HepG2 (cell line): Measurements from ENCODE around the gene AUTS2. TPM values are rescaled to one million over a fixed set of nuclear protein-coding genes. Genes with fewer than 3 reads are reported as not detected.

Experiments used
- ATAC-seq: fragments of 200-7000 bp; cut with Tn5 transposase; 3 replicates; pipeline ENCODE4 v1.9.1; 2020; ENCODE audit warnings: mild to moderate bottlenecking, moderate library complexity
- BruUV-seq: library from RNA; stranded (reverse); fragments of 400-500 nt; replicated peaks from 2 replicates; lab custom pipeline; 2021; lab: Mats Ljungman, UMichigan
- CTCF ChIA-PET: fragments of 300-600 bp; formaldehyde crosslinking; extraction: SDS; loops from one replicate; lab custom pipeline; 2021; ENCODE audit warnings: low total read pairs, inconsistent platforms, low intra/inter-chr PET ratio; lab: Yijun Ruan, JAX
- POLR2A ChIA-PET: fragments of 350-600 bp; sonication (Branson Sonifier 250); formaldehyde crosslinking; loops from one replicate; lab custom pipeline; 2020; ENCODE audit warnings: antibody characterized with exemption, inconsistent platforms; lab: Yijun Ruan, JAX
- DNase-seq: peaks from one replicate; pipeline ENCODE4 v3.0.0-alpha.2; 2015; ENCODE audit warnings: low spot score
- FAIRE-seq: peaks from 3 replicates; lab custom pipeline; 2011; peaks lifted over from hg19 to GRCh38; lab: Jason Lieb, UNC
- H2AFZ ChIP-seq: one replicate; pipeline ENCODE4 v1.6.1; 2011; ENCODE audit warnings: low read length, inconsistent platforms
- H3K27ac ChIP-seq: fragments of 300-600 bp; 3 replicates; pipeline ENCODE4 v1.8.0; 2011; ENCODE audit warnings: mixed run types, mild to moderate bottlenecking, mixed read lengths, low read length, inconsistent platforms; ENCODE audit not compliant: insufficient read depth; ENCODE audit errors: extremely low read length
- H3K27me3 ChIP-seq, 2 experiments: fragments of 200-600 bp in 1 of 2; 2 replicates in 1 of 2; 3 replicates in 1 of 2; pipeline versions ENCODE4 v1.6.0 to v1.8.0; 2011; ENCODE audit warnings: low read length in 2 of 2, mild to moderate bottlenecking in 2 of 2, moderate library complexity in 2 of 2, inconsistent platforms in 1 of 2; ENCODE audit not compliant: insufficient read depth in 2 of 2, control insufficient read depth in 1 of 2
- H3K36me3 ChIP-seq, 2 experiments: fragments of 200-600 bp in 1 of 2; replicated peaks in 1 of 2; 2 replicates in 1 of 2; 3 replicates in 1 of 2; pipeline versions ENCODE4 v1.5.1 to v1.8.0; 2011; ENCODE audit warnings: low read length in 2 of 2, inconsistent platforms in 1 of 2; ENCODE audit not compliant: insufficient read depth in 2 of 2, control insufficient read depth in 1 of 2
- H3K4me1 ChIP-seq: 2 replicates; pipeline ENCODE4 v1.5.1; 2012; ENCODE audit warnings: low read length, inconsistent platforms; ENCODE audit not compliant: insufficient read depth
- H3K4me2 ChIP-seq: 2 replicates; pipeline ENCODE4 v1.6.0; 2011; ENCODE audit warnings: low read depth, low read length, inconsistent platforms
- H3K4me3 ChIP-seq, 3 experiments: fragments of 200-600 bp in 1 of 3; sonication (generic), shearing (Covaris generic) in 1 of 3; replicated peaks in 1 of 3; 2 replicates each; pipeline ENCODE4 v1.5.1; 2011 to 2016; ENCODE audit warnings: low read length in 3 of 3, inconsistent platforms in 2 of 3, low read depth in 2 of 3, mild to moderate bottlenecking in 2 of 3, control low read depth in 1 of 3, mixed read lengths in 1 of 3; ENCODE audit not compliant: insufficient read depth in 1 of 3
- H3K79me2 ChIP-seq: one replicate; pipeline ENCODE4 v1.6.1; 2011; ENCODE audit warnings: low read length, inconsistent platforms; ENCODE audit not compliant: insufficient read depth
- H3K9ac ChIP-seq: 2 replicates; pipeline ENCODE4 v1.6.0; 2011; ENCODE audit warnings: mild to moderate bottlenecking, low read depth, low read length, inconsistent platforms; ENCODE audit not compliant: insufficient read depth
- H3K9me3 ChIP-seq: 2 replicates; pipeline ENCODE4 v1.5.1; 2012; ENCODE audit warnings: mild to moderate bottlenecking, low read length
- H4K20me1 ChIP-seq: 2 replicates; pipeline ENCODE4 v1.6.0; 2011; ENCODE audit warnings: inconsistent platforms, mild to moderate bottlenecking, low read length, moderate library complexity; ENCODE audit not compliant: insufficient read depth
- ADNP ChIP-seq: sonication (generic); formaldehyde crosslinking; IDR thresholded peaks from 2 replicates; pipeline ENCODE4 v1.4.0; 2020; ENCODE audit warnings: missing genetic modification reagents
- HNRNPLL ChIP-seq: fragments of 200-400 bp; formaldehyde crosslinking; IDR thresholded peaks from 2 replicates; pipeline ENCODE4 v1.6.1; 2017; ENCODE audit warnings: mild to moderate bottlenecking, low read depth, low read length; ENCODE audit not compliant: poor library complexity, severe bottlenecking
- NFKBIZ ChIP-seq: IDR thresholded peaks from 2 replicates; pipeline ENCODE4 v1.6.1; 2018; ENCODE audit warnings: missing genetic modification reagents, missing compliant biosample characterization
- RARA ChIP-seq: IDR thresholded peaks from 2 replicates; pipeline ENCODE4 v1.6.1; 2016; ENCODE audit warnings: missing genetic modification reagents, missing compliant biosample characterization
- RXRA ChIP-seq: sonication (generic); formaldehyde crosslinking; IDR thresholded peaks from 2 replicates; pipeline ENCODE4 v1.5.1; 2020; ENCODE audit warnings: missing genetic modification reagents
- RXRB ChIP-seq: IDR thresholded peaks from 2 replicates; pipeline ENCODE4 v1.6.1; 2016; ENCODE audit warnings: borderline replicate concordance, missing genetic modification reagents, missing compliant biosample characterization
- TCF7L2 ChIP-seq: IDR thresholded peaks from 2 replicates; pipeline ENCODE4 v1.6.1; 2011; ENCODE audit warnings: mild to moderate bottlenecking, low read depth, low read length, moderate library complexity
- ZNF543 ChIP-seq: sonication (generic); formaldehyde crosslinking; IDR thresholded peaks from 2 replicates; pipeline ENCODE4 v1.4.0; 2020; ENCODE audit warnings: mild to moderate bottlenecking, missing genetic modification reagents
- WGBS: methylation state at CpG from one replicate; pipeline ENCODE4 v1.1.6; 2017; ENCODE audit warnings: low lambda C conversion rate; 5-methylcytosine and 5-hydroxymethylcytosine counted together
- in situ Hi-C: cut with HindIII; loops from 2 replicates; pipeline ENCODE4 v1.10.0; 2017; ENCODE audit warnings: low pct_unique_long_range_greater_than_20kb; ENCODE audit not compliant: extremely low pct_ligation_motif_present
- intact Hi-C: fragments of 100-400 bp; cut with micrococcal nuclease; formaldehyde crosslinking; loops from one replicate; pipeline ENCODE4 v1.10.0; 2022; ENCODE audit not compliant: unreplicated experiment
- polyA plus RNA-seq, 8 experiments: library from polyadenylated mRNA; depleted of rRNA in 3 of 8; stranded (reverse) in 7 of 8; unstranded in 1 of 8; fragments of >200 nt; fragmentation: Illumina TruSeq in 4 of 8; extraction: Trizol in 4 of 8; gene quantifications; 2 replicates each; pipeline versions ENCODE4 v1.2.1 to v1.2.3, GENCODE V29; 2011 to 2016; ENCODE audit warnings: low read depth in 4 of 8, missing spikeins in 1 of 8, mixed read lengths in 1 of 8; ENCODE audit not compliant: insufficient read depth in 1 of 8
- total RNA-seq, 5 experiments: library from RNA; depleted of rRNA; stranded (reverse); fragments of >200 nt; fragmentation: Illumina TruSeq; extraction: Trizol; gene quantifications; 2 replicates each; pipeline ENCODE4 v1.2.3, GENCODE V29; 2016; ENCODE audit warnings: low read depth in 1 of 5
- TF ChIP-seq, protein P1 (sequence below): sonication (generic); formaldehyde crosslinking; IDR thresholded peaks from 2 replicates; pipeline ENCODE4 v1.4.0; 2020; ENCODE audit warnings: missing genetic modification reagents

AUTS2 gene
- total and polyA plus RNA-seq, 2 of the 13 experiments (the other 11 are each of a cell fraction or from before 2014, with no cell fraction given) = 0.38 TPM; not detected in 1

- peak overlapping the region; percentile 60 to 70 (median 62); a peak in 4 of 6 replicates for H3K4me3 ChIP-seq
- H2AFZ ChIP-seq = no peak overlapping the region
- H3K27me3 ChIP-seq = peaks cover 0 to 38% of the 10 kb centered on the region in 2 experiments; a peak in 4 of 5 replicates
- ChIA-PET CTCF (no interaction called here), POLR2A (no interaction called here)
- no peaks in the 10 kb centered on the region for H3K36me3 ChIP-seq
- no peak overlapping the region for H3K9ac ChIP-seq
- H3K27ac ChIP-seq = no peak overlapping the region
- 3% methylated on average over 27 of the region's 61 CpGs for WGBS
- no peak for FAIRE-seq
- BruUV-seq = no TSS peak
- no peaks in the 10 kb centered on the region for H3K79me2 ChIP-seq
- intact Hi-C loops = no loop called here
- in situ Hi-C loops = no loop called here
- H3K9me3 ChIP-seq = no peaks in the 10 kb centered on the region
- peak overlapping the region; percentile 70 for H3K4me2 ChIP-seq
- no peak for TF ChIP-seq ZNF543 (CRISPR knock-in tag)
- peak; percentile 64 for TF ChIP-seq HNRNPLL
- H3K4me1 ChIP-seq = peaks cover 18% of the 10 kb centered on the region
- peak; percentile 25; the same call in 2 of the 3 replicates for ATAC-seq
- H4K20me1 ChIP-seq = no peaks in the 10 kb centered on the region
- no peak for DNase-seq
These were observed 1.1 kb downstream of the AUTS2 start for GRCh38 chr7:69599286-69599954.

- H3K9ac ChIP-seq = no peak overlapping the region
- H3K27ac ChIP-seq = no peak overlapping the region
- intact Hi-C loops = no loop called here
- no peak overlapping the region for H2AFZ ChIP-seq
- H3K27me3 ChIP-seq = peaks cover 0 to 41% of the 10 kb centered on the region in 2 experiments; a peak in 4 of 5 replicates
- no peaks in the 10 kb centered on the region for H3K79me2 ChIP-seq
- POLR2A ChIA-PET = no interaction called here
- H3K4me1 ChIP-seq = peaks cover 18% of the 10 kb centered on the region
- H3K4me3 ChIP-seq = peak overlapping the region in 2 of 3 experiments; percentile 62 to 70; a peak in 3 of 6 replicates
- no peaks in the 10 kb centered on the region for H3K9me3 ChIP-seq
- BruUV-seq = no TSS peak
- no peak for FAIRE-seq
- CTCF ChIA-PET = no interaction called here
- H3K4me2 ChIP-seq = peak overlapping the region; percentile 70
- H4K20me1 ChIP-seq = no peaks in the 10 kb centered on the region
- H3K36me3 ChIP-seq = no peaks in the 10 kb centered on the region
- ATAC-seq = no peak
- in situ Hi-C loops = no loop called here
- WGBS = 7% methylated on average over 14 of the region's 27 CpGs
- no peak for DNase-seq
- TF ChIP-seq RXRB (no peak), RXRA (CRISPR knock-in tag) (no peak), NFKBIZ (CRISPR knock-in tag) (no peak), ADNP (no peak), RARA (CRISPR knock-in tag) (no peak), TCF7L2 (no peak)
- TF ChIP-seq, protein P1, sequence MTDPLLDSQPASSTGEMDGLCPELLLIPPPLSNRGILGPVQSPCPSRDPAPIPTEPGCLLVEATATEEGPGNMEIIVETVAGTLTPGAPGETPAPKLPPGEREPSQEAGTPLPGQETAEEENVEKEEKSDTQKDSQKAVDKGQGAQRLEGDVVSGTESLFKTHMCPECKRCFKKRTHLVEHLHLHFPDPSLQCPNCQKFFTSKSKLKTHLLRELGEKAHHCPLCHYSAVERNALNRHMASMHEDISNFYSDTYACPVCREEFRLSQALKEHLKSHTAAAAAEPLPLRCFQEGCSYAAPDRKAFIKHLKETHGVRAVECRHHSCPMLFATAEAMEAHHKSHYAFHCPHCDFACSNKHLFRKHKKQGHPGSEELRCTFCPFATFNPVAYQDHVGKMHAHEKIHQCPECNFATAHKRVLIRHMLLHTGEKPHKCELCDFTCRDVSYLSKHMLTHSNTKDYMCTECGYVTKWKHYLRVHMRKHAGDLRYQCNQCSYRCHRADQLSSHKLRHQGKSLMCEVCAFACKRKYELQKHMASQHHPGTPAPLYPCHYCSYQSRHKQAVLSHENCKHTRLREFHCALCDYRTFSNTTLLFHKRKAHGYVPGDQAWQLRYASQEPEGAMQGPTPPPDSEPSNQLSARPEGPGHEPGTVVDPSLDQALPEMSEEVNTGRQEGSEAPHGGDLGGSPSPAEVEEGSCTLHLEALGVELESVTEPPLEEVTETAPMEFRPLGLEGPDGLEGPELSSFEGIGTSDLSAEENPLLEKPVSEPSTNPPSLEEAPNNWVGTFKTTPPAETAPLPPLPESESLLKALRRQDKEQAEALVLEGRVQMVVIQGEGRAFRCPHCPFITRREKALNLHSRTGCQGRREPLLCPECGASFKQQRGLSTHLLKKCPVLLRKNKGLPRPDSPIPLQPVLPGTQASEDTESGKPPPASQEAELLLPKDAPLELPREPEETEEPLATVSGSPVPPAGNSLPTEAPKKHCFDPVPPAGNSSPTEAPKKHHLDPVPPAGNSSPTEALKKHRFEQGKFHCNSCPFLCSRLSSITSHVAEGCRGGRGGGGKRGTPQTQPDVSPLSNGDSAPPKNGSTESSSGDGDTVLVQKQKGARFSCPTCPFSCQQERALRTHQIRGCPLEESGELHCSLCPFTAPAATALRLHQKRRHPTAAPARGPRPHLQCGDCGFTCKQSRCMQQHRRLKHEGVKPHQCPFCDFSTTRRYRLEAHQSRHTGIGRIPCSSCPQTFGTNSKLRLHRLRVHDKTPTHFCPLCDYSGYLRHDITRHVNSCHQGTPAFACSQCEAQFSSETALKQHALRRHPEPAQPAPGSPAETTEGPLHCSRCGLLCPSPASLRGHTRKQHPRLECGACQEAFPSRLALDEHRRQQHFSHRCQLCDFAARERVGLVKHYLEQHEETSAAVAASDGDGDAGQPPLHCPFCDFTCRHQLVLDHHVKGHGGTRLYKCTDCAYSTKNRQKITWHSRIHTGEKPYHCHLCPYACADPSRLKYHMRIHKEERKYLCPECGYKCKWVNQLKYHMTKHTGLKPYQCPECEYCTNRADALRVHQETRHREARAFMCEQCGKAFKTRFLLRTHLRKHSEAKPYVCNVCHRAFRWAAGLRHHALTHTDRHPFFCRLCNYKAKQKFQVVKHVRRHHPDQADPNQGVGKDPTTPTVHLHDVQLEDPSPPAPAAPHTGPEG (CRISPR knock-in tag) = no peak
These were observed 1.9 kb downstream of the AUTS2 start for GRCh38 chr7:69599955-69600709.
